GM19193 (cell line): ENCODE measurements around the gene MRPS7.

Experiments used
- POLR2A ChIP-seq: IDR thresholded peaks from 4 replicates; pipeline ENCODE4 v1.6.1; 2011; ENCODE audit not compliant: insufficient read depth, insufficient read length; ENCODE audit errors: extremely low read depth

The MRPS7 gene

GRCh38 chr17:75266316-75267152 lies 4.9 kb downstream of the MRPS7 start:
- TF ChIP-seq POLR2A = no peak

DNA sequence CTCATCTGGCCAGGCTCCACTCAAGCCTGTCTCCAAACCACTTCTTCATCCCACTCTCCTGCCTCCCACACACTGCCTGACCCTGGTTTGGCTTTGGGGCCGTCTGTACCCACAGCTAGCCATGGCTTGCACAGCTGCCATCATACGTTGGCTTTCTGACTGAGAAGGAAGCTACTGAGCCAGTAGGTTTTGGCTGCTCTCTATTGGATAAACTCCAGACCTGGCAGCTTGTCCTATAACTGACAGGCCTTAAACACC lies 5.4 kb downstream of the MRPS7 start:
- no peak for TF ChIP-seq POLR2A

GRCh38 chr17:75267411-75268232 lies 5.9 kb downstream of the MRPS7 start:
- TF ChIP-seq POLR2A = peak; percentile 23

GRCh38 chr17:75269844-75270217 lies 8.2 kb downstream of the MRPS7 start:
- TF ChIP-seq POLR2A = no peak

DNA sequence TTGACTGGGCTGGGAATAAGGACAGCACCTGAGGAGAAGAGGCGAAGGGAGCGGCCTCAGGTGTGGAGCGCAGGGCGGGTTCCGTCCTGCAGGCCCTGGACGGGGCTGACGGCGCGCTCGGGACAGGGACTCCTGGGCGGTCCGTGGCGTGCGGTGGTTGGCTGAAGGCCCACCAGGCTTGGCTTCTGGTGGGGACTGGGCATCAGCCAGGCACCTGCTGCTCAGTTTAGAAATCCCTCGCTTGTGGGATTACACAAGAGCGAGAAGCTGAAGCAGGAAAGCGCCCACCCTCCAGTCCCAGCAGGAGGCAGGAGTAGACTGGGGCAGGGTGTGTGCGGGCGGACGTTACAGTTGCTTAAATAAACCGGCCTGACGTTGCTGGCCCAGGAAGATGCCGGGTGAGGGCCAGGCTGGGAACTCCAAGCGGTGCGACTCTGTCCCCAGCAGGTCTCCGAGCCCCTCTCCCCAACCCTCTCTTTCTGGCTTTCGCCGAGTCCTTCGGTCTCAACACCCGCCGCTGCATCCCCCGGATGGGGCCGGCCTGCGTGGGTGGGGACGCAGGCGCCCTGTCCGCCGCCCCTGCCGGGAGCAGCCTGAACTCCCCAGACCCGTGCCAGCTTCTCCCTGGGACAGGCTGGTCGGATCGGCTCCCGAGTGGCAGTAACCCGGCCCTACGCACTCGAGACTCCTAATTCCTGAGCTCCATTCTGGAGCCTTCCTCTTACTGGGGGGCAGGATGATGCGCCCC lies 8.7 kb downstream of the MRPS7 start:
- peak; percentile 37 for TF ChIP-seq POLR2A

- peak; percentile 66 for TF ChIP-seq POLR2A
Measured at GRCh38 chr17:75270966-75271232, 9.2 kb downstream of the MRPS7 start, which contains the start of gene MIF4GD. Gene MIF4GD, minus strand, starts transcription at chr17:75271231. Its CDS starts 1,036 bp downstream, at chr17:75270195.

- peak; percentile 63 for TF ChIP-seq POLR2A
Measured at GRCh38 chr17:75271233-75271954, 9.7 kb downstream of the MRPS7 start.

- TF ChIP-seq POLR2A = peak; percentile 49
Measured at GRCh38 chr17:75271955-75272847, 10.5 kb downstream of the MRPS7 start.

DNA sequence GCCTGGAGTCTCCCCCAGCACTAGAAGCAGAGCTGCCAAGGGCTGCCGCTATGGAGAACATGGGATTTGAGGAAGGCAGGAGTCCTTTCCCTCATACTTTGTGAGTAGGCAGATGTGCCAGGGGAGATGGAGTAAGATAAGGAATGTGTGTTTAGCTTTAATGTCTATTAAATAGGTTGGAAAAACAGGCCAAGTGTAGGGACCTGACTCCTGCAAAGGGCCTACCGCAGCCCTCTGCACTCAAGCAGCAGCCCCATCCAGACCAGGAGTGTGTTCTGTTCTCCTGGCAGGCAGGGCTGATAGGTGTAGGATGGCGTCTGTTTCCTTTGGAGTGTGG lies 11.1 kb downstream of the MRPS7 start:
- no peak for TF ChIP-seq POLR2A

- TF ChIP-seq POLR2A = peak; percentile 36
Measured at GRCh38 chr17:75273977-75274708, 12.5 kb downstream of the MRPS7 start.

DNA sequence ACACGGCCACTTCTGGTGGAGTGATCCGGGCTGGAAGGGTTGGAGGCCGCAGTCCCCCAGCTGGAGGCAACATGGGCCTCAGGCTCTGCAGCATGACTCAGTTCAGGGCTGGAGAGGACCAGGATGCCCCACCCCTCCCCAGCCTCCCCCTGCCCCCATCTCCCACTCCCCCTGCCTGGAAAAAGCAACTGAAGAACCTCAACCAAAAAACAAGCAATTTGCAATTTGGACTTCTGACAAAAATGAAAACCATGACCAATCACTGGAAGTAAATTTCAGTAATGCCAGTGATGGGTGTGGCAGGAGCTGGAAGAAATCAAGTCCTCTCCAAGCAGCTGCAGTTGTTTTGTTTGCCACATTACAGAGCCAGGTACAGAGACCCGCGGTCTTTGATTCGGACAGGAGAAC lies 16.0 kb downstream of the MRPS7 start:
- TF ChIP-seq POLR2A = no peak

- no peak for TF ChIP-seq POLR2A
Measured at GRCh38 chr17:75285123-75285522, 23.4 kb downstream of the MRPS7 start.

GRCh38 chr17:75287221-75287620 lies 25.5 kb downstream of the MRPS7 start:
- no peak for TF ChIP-seq POLR2A

GRCh38 chr17:75288359-75288758 lies 26.7 kb downstream of the MRPS7 start:
- TF ChIP-seq POLR2A = no peak

DNA sequence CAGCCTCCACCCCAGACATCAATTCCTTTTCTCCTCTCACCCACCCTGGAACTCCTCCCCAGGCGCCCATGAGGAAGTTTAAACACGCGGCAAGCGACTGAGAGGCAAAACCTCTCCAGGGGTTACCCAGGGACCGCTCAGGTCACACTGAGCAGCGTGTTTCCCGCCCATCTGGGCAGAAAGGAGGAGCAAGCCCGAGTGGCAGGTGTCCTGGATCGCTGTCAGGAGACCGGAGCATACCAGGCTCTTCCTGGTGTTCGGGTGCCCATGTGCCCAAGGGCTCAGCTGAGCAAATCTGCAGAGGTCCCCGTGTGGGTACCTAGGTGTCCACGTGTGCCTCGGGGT lies 27.1 kb downstream of the MRPS7 start:
- TF ChIP-seq POLR2A = no peak
